Activated CD4-positive, alpha-beta T cell treated with anti-CD3 and anti-CD28 coated beads, Interleukin-2, amount 10 ng/mL, durations not matched to agents 7 days and 5 days (primary cell): Measurements from ENCODE around the gene PRKN. TPM values are rescaled to one million over a fixed set of nuclear protein-coding genes. Genes with fewer than 3 reads are reported as not detected.

Experiments used
- CTCF ChIA-PET: fragments of 350-600 bp; sonication (Branson Sonifier 250); formaldehyde crosslinking; loops from one replicate; lab custom pipeline; 2021; ENCODE audit warnings: antibody characterized with exemption; lab: Charles Lee
- POLR2A ChIA-PET: fragments of 350-600 bp; sonication (Branson Sonifier 250); formaldehyde crosslinking; loops from one replicate; lab custom pipeline; 2021; ENCODE audit warnings: antibody characterized with exemption; lab: Charles Lee
- DNase-seq: peaks from one replicate; pipeline ENCODE4 v3.0.0-alpha.2; 2020
- H3K27ac Mint-ChIP-seq: one replicate; pipeline ENCODE4 v1.8.0; 2021; ENCODE audit warnings: mild to moderate bottlenecking, moderate library complexity, mixed read lengths
- H3K27me3 Mint-ChIP-seq: one replicate; pipeline ENCODE4 v1.8.0; 2021; ENCODE audit warnings: mixed read lengths
- H3K36me3 Mint-ChIP-seq: one replicate; pipeline ENCODE4 v1.8.0; 2021; ENCODE audit warnings: low read depth, mixed read lengths
- H3K4me1 Mint-ChIP-seq: one replicate; pipeline ENCODE4 v1.8.0; 2021; ENCODE audit warnings: mixed read lengths
- H3K4me3 Mint-ChIP-seq: one replicate; pipeline ENCODE4 v1.8.0; 2021; ENCODE audit warnings: mild to moderate bottlenecking, moderate library complexity, mixed read lengths
- H3K9me3 Mint-ChIP-seq: one replicate; pipeline ENCODE4 v1.8.0; 2021; ENCODE audit warnings: mixed read lengths
- total RNA-seq, 2 experiments: library from RNA; stranded (reverse); gene quantifications; one replicate each; pipeline ENCODE4 v1.2.3, GENCODE V29; 2021

The PRKN gene
- total RNA-seq, 2 experiments from 2014 or later = 0.77 to 0.94 TPM

GRCh38 chr6:161651949-161652348, 1075.6 kb downstream of the PRKN start:
- ChIA-PET CTCF (no interaction called here), POLR2A (no interaction called here)
- Mint-ChIP-seq H3K4me3 (no peak overlapping the region), H3K9me3 (peaks cover 3% of the 10 kb centered on the region), H3K36me3 (no peaks in the 10 kb centered on the region), H3K4me1 (no peaks in the 10 kb centered on the region), H3K27ac (no peak overlapping the region), H3K27me3 (no peaks in the 10 kb centered on the region)
- no peak for DNase-seq

DNA sequence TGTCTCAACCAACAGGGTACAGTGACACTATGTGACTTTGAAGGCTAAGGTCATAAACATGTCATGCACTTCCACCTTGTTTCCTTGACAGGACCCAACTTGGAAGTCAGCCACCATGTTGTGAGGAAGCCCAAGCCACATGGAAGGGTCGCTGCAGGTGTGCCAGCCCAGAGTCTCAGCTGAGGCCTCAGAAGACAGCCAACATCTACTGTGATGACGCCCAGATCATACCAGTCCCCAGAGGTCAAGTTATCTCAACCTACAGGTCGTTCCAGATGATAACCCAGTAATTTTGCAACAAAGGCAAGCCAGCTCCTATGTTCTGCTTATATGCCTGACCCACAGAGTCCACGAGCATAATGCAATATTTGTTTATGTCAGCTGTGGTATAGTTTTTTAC, 1077.7 kb downstream of the PRKN start:
- Mint-ChIP-seq H3K36me3 (no peaks in the 10 kb centered on the region), H3K27me3 (no peaks in the 10 kb centered on the region), H3K4me1 (no peaks in the 10 kb centered on the region), H3K4me3 (no peak overlapping the region), H3K27ac (no peak overlapping the region), H3K9me3 (peaks cover 6% of the 10 kb centered on the region)
- DNase-seq = no peak
- POLR2A ChIA-PET = no interaction called here
- CTCF ChIA-PET = no interaction called here

DNA sequence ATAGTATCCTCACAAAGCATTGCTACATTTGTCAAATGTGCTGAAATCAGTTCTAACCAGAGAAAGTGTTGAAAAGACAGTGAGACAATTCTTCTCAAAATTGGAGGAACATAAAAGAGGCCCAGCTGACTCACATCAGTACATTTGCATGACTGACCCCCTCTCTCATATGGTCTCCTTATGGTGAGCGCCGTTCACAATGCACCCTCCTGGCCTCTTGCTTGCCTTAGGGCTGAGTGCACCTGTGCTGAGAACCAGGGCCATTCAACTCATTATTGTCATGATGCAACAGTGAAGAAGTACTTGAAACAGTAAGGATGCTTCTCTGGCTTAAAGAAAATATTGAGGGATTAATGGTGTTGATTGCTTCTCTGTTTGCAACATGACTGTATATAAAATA, 1078.5 kb downstream of the PRKN start:
- Mint-ChIP-seq H3K27ac (no peak overlapping the region), H3K4me1 (no peaks in the 10 kb centered on the region), H3K27me3 (no peaks in the 10 kb centered on the region), H3K9me3 (peaks cover 6% of the 10 kb centered on the region), H3K4me3 (no peak overlapping the region), H3K36me3 (no peaks in the 10 kb centered on the region)
- ChIA-PET POLR2A (no interaction called here), CTCF (no interaction called here)
- no peak for DNase-seq

DNA sequence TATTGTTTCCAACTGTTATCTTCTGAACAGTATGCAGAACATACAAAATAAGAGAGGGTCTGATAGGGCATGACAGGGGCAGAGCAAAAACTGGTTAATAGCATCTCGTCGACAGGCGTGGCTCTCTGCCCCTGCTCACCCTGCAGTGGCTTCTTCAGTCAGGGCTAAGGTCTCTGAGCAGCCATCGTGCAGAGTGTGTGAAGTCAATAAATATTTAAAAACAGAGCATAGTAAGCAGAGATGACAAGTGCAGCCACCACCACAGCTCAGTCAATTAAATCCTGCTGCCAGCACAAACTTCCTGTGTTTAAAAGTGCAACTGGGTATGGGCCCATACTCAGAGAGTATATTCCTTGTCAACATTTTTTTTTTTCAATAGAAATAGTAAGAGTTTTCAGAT, 1080.3 kb downstream of the PRKN start:
- ChIA-PET CTCF (no interaction called here), POLR2A (no interaction called here)
- DNase-seq = no peak
- no peak overlapping the region for H3K27ac Mint-ChIP-seq
- no peak overlapping the region for H3K4me3 Mint-ChIP-seq
- peaks cover 6% of the 10 kb centered on the region for H3K9me3 Mint-ChIP-seq
- H3K4me1 Mint-ChIP-seq = no peaks in the 10 kb centered on the region
- H3K27me3 Mint-ChIP-seq = no peaks in the 10 kb centered on the region
- no peaks in the 10 kb centered on the region for H3K36me3 Mint-ChIP-seq

GRCh38 chr6:161644521-161644920, 1083.0 kb downstream of the PRKN start:
- POLR2A ChIA-PET = no interaction called here
- Mint-ChIP-seq H3K36me3 (no peaks in the 10 kb centered on the region), H3K9me3 (peaks cover 9% of the 10 kb centered on the region), H3K4me3 (no peak overlapping the region), H3K27ac (no peak overlapping the region), H3K4me1 (no peaks in the 10 kb centered on the region), H3K27me3 (no peaks in the 10 kb centered on the region)
- CTCF ChIA-PET = interaction anchor here (0.5 kb wide), 1 partner anchor 1718 kb away, joined by 3 read pairs; no protein-coding TSS in a partner anchor
- no peak for DNase-seq

GRCh38 chr6:161641175-161641574, 1086.4 kb downstream of the PRKN start:
- Mint-ChIP-seq H3K9me3 (peaks cover 16% of the 10 kb centered on the region), H3K27ac (no peak overlapping the region), H3K4me3 (no peak overlapping the region), H3K36me3 (no peaks in the 10 kb centered on the region), H3K4me1 (no peaks in the 10 kb centered on the region), H3K27me3 (no peaks in the 10 kb centered on the region)
- ChIA-PET POLR2A (no interaction called here), CTCF (no interaction called here)
- no peak for DNase-seq

DNA sequence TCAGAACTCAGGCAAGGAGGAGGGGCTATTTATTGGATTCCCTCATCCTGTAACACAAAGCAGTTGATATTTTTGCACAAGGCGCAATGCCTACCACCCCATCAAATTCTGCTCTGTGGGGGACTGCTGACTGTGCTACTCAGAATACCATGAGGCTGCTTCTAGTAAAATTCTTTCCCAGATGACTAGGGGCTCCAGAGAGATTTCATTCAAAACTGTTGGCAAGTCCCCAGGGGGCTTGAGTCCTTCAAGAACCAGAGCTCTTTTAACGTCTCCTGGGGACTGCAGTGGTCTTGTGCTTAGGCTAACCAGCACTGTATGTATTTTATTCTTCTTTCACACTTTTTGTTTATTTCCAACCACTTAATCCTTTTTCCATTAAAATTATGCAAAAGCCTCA, 1087.8 kb downstream of the PRKN start:
- CTCF ChIA-PET = interaction anchor here (0.5 kb wide), 1 partner anchor 27 kb away, joined by 4 read pairs; no protein-coding TSS in a partner anchor
- POLR2A ChIA-PET = no interaction called here
- Mint-ChIP-seq H3K4me3 (no peak overlapping the region), H3K27ac (no peak overlapping the region), H3K4me1 (no peaks in the 10 kb centered on the region), H3K9me3 (peaks cover 18% of the 10 kb centered on the region), H3K27me3 (no peaks in the 10 kb centered on the region), H3K36me3 (no peaks in the 10 kb centered on the region)
- DNase-seq = no peak

DNA sequence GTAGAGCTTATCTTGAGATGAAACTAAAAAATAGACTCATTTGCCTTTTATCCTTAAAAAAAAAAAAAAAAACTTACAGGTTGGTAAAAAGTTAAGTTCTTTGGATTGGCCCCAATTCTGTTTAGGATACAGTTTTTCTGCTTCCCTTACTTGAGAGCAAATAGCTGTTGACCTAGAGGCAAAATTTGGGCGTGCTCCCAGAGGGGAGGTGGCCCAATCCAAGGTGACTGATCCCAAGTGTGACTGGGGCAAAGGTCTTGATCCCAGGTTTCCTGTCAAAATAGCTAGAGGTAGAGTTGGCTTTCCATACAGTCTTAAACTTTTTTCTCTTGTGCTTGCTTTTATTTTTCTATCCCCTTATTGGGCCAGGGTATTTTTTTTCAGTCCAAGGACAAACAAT, 1089.9 kb downstream of the PRKN start:
- POLR2A ChIA-PET = no interaction called here
- Mint-ChIP-seq H3K36me3 (no peaks in the 10 kb centered on the region), H3K4me3 (no peak overlapping the region), H3K9me3 (peaks cover 18% of the 10 kb centered on the region), H3K4me1 (no peaks in the 10 kb centered on the region), H3K27me3 (no peaks in the 10 kb centered on the region), H3K27ac (no peak overlapping the region)
- CTCF ChIA-PET = no interaction called here
- no peak for DNase-seq

- Mint-ChIP-seq H3K36me3 (no peaks in the 10 kb centered on the region), H3K9me3 (peaks cover 18% of the 10 kb centered on the region), H3K4me1 (no peaks in the 10 kb centered on the region), H3K27ac (no peak overlapping the region), H3K4me3 (no peak overlapping the region), H3K27me3 (no peaks in the 10 kb centered on the region)
- POLR2A ChIA-PET = no interaction called here
- DNase-seq = no peak
- CTCF ChIA-PET = interaction anchor here (0.6 kb wide), 1 partner anchor 477 kb away, joined by 3 read pairs; no protein-coding TSS in a partner anchor
These were observed 1090.6 kb downstream of the PRKN start for GRCh38 chr6:161636882-161637430.

- peaks cover 18% of the 10 kb centered on the region for H3K9me3 Mint-ChIP-seq
- H3K36me3 Mint-ChIP-seq = no peaks in the 10 kb centered on the region
- no peaks in the 10 kb centered on the region for H3K4me1 Mint-ChIP-seq
- H3K27me3 Mint-ChIP-seq = no peaks in the 10 kb centered on the region
- ChIA-PET CTCF (no interaction called here), POLR2A (no interaction called here)
- H3K27ac Mint-ChIP-seq = no peak overlapping the region
- H3K4me3 Mint-ChIP-seq = no peak overlapping the region
- DNase-seq = no peak
These were observed 1091.6 kb downstream of the PRKN start for GRCh38 chr6:161635975-161636374.

GRCh38 chr6:161634916-161635315, 1092.7 kb downstream of the PRKN start:
- ChIA-PET POLR2A (no interaction called here), CTCF (no interaction called here)
- no peaks in the 10 kb centered on the region for H3K36me3 Mint-ChIP-seq
- no peak for DNase-seq
- no peak overlapping the region for H3K4me3 Mint-ChIP-seq
- H3K27ac Mint-ChIP-seq = no peak overlapping the region
- peaks cover 14% of the 10 kb centered on the region for H3K9me3 Mint-ChIP-seq
- H3K27me3 Mint-ChIP-seq = no peaks in the 10 kb centered on the region
- no peaks in the 10 kb centered on the region for H3K4me1 Mint-ChIP-seq

DNA sequence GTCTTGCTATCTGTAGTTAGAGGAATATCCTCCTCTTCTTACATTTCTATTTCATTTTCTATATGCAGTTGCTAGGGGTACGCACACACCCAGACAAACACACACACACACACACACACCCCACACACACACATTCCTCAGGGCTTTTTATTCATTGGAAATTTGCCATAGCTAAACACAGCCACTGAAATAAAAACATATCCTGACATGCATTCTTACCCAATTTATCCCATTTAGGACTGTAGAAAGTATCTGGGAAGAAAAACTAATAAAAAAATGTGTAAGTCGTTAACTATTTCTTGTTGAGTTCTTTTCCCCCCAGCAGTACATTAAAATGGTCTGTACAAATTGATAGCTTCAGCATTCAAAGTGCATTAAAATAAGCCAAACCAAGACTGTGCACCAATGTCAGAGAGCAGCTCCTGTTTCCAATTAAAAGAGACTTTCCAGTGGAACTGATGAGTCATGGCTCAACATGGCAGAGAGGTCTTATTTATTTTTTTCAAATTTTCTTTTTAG, 1095.8 kb downstream of the PRKN start:
- ChIA-PET POLR2A (no interaction called here), CTCF (no interaction called here)
- H3K9me3 Mint-ChIP-seq = peaks cover 5% of the 10 kb centered on the region
- no peaks in the 10 kb centered on the region for H3K4me1 Mint-ChIP-seq
- DNase-seq = no peak
- no peak overlapping the region for H3K27ac Mint-ChIP-seq
- H3K36me3 Mint-ChIP-seq = no peaks in the 10 kb centered on the region
- H3K27me3 Mint-ChIP-seq = no peaks in the 10 kb centered on the region
- H3K4me3 Mint-ChIP-seq = no peak overlapping the region

DNA sequence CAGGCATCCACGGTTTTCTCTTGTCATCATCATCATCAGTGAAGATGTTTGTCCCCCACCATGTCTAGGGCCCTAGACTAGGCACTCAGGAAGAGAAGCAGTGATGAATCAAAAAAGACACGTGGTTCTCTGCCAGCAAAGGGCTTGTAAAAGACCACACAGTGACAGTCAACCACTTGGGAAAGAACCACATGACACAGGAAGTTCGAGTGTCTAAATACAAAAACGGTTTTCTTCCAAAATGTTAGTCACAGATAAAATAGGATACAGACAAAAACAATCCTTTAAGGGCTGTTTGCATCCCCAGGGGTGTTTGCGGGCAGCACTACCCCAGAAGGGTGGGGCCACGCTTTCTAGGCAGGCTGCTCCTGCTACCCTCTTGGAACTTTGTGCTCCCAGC, 1096.9 kb downstream of the PRKN start:
- ChIA-PET POLR2A (no interaction called here), CTCF (no interaction called here)
- Mint-ChIP-seq H3K27ac (no peak overlapping the region), H3K9me3 (peaks cover 5% of the 10 kb centered on the region), H3K4me3 (no peak overlapping the region), H3K36me3 (no peaks in the 10 kb centered on the region), H3K27me3 (no peaks in the 10 kb centered on the region), H3K4me1 (no peaks in the 10 kb centered on the region)
- no peak for DNase-seq

GRCh38 chr6:161626132-161626676, 1101.4 kb downstream of the PRKN start:
- Mint-ChIP-seq H3K9me3 (no peaks in the 10 kb centered on the region), H3K27me3 (no peaks in the 10 kb centered on the region), H3K27ac (no peak overlapping the region), H3K4me3 (no peak overlapping the region), H3K36me3 (no peaks in the 10 kb centered on the region), H3K4me1 (no peaks in the 10 kb centered on the region)
- ChIA-PET POLR2A (no interaction called here), CTCF (no interaction called here)
- no peak for DNase-seq
